HG03103 (cell line): Measurements from ENCODE around the gene JPT2.

Experiments
- ATAC-seq: cut with Tn5 transposase; IDR thresholded peaks from one replicate; pipeline ENCODE4 v1.9.1; 2021; ENCODE audit warnings: low read depth; ENCODE audit not compliant: unreplicated experiment

The JPT2 gene

GRCh38 chr16:1651094-1651973, 26.7 kb upstream of the JPT2 start:
- ATAC-seq: no peak

GRCh38 chr16:1651974-1652312, 26.1 kb upstream of the JPT2 start:
- no peak for ATAC-seq

DNA sequence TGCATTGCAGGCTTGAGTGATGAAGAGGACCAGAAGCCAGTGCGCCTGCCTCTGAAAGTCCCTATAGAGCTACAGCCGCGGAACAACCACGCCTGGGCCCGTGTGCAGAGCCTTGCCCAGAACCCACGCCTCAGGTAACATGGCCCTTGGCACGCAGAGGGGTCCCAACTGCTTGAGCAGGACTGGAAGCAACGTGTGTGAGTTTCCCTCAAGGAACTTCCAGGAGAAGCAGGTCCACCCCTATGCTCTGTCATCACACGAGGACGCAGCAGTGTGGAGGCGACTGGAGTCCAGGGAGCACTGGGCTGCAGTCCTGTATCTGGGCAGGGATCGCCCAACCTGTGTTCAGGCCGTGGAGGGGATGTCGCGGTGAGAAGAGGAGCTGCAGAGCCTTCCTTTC, 25.1 kb upstream of the JPT2 start:
- no peak for ATAC-seq

DNA sequence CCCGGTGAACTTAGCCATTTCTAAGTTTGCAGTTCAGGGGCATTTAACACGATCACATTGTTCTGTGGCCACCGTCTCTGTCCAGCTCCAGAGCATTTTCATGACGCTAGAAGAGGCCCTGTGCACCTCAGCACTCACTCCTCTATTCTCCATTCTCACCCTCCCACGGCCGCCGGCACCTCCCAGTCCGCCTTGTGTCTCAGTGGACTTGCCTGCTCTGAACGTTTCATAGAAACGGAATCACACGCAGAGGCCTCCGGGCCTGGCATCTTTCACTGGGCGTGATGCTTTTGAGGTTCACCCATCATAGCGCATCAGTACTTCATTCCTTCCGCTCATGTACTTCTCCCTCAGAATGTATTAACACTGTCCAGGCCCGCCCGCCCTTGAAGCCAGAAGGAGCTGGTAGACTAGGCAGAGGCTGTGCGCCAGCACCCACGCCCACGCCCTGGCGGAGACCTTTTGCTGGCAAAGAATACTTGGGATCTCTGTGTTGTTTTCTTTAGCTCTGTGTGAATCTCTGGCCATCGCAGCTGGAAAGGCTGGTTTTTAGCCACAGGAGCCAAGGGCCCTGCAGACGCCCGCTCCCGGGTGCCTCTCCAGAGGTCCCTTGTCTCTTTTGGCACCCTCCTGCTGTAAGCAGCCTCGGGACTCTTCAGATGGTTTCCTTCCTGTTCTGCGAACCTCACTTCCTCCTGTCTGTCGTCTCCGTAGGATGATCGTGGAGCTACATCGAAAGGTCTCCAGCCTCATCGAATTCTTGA, 23.4 kb upstream of the JPT2 start:
- no peak for ATAC-seq

GRCh38 chr16:1655269-1655807, 22.7 kb upstream of the JPT2 start:
- ATAC-seq: no peak

DNA sequence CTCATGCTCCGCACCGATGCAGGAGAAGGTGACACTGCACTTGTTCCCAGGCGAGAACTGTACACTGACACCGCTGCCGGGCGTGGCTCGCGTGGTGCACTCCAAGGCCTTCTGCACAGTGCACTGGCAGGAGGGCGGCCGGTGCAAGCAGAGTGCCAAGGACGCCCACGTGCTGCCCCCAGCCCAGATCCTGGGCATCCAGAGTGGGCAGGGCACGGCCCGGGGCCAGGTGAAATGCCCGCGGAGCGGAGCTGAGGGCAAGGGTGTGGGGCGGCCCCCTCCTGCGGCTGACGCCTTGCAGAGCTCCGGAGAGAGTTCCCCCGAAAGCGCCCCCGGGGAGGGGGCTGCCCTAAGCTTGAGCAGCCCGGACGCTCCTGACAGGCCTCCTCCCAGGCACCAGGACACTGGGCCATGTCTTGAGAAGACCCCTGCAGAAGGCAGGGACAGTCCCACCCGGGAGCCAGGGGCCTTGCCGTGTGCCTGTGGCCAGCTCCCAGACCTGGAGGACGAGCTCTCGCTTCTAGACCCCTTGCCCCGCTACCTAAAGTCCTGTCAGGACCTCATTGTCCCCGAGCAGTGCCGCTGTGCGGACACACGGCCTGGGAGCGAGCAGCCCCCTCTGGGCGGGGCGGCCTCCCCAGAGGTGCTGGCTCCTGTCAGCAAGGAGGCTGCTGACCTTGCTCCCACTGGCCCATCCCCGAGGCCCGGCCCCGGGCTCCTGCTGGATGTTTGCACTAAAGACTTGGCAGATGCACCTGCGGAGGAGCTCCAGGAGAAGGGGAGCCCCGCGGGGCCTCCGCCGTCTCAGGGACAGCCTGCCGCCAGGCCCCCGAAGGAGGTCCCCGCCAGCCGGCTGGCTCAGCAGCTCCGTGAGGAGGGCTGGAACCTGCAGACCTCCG, 21.9 kb upstream of the JPT2 start:
- no peak for ATAC-seq

- no peak for ATAC-seq
These were observed 21.1 kb upstream of the JPT2 start for GRCh38 chr16:1656808-1657617.

- no peak for ATAC-seq
These were observed 20.2 kb upstream of the JPT2 start for GRCh38 chr16:1657841-1658240.

DNA sequence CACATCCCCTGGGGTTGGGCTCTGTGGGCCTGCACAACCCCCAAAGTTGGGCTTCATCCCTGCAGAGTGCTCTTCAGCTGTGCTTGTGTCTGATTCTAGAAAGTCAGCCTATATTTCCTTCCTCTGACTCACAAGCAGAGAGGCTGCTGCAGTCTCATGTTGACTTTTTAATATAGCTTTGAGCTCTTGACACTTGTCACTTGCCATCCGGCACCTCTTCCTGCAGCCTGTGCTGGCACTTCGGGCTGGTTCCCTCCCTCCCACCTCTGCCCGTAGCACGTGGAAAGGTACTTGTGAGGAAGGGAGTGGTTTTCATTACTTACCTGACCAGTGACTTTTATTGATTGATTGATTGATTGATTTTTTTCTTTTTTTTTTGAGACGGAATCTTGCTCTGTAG, 19.0 kb upstream of the JPT2 start:
- ATAC-seq: no peak

DNA sequence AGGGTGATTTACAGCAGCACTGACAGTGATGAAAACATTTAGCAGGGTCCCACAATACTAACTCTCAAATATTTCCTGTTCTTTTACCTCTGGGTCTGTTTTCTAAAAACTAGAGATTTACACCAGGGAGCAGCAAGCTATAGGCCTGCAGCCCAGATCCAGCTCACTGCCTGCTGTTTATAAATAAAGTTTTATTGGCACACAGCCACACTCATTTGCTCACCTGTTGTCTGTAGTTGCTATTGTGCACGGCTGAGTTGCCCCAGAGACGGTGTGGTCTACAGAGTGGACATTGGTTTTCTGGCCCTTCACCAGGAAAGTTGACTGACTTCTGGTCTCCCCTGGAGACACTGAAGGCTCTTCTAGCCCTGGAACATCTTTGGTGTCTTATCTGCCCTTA, 16.3 kb upstream of the JPT2 start:
- no peak for ATAC-seq

DNA sequence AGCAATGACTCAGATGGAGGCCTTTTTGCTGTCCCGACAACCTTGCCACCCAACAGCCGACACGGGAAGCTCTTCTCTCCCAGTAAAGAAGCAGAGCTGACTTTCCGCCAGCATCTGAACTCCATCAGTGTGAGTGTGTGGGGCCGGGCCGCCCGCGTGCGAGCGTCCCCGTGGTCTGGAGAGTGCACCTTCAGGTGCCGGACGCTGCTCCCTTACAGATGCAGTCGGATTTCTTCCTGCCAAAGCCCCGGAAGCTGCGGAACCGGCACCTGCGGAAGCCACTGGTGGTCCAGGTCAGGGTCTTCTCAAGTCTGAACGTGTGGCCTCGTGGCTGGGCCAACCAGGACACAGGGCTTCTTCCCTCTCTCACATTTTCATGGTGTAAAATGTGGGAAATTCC, 15.5 kb upstream of the JPT2 start:
- ATAC-seq: no peak

GRCh38 chr16:1665829-1666228, 12.2 kb upstream of the JPT2 start:
- ATAC-seq: no peak

GRCh38 chr16:1666316-1666715, 11.8 kb upstream of the JPT2 start:
- ATAC-seq: no peak

DNA sequence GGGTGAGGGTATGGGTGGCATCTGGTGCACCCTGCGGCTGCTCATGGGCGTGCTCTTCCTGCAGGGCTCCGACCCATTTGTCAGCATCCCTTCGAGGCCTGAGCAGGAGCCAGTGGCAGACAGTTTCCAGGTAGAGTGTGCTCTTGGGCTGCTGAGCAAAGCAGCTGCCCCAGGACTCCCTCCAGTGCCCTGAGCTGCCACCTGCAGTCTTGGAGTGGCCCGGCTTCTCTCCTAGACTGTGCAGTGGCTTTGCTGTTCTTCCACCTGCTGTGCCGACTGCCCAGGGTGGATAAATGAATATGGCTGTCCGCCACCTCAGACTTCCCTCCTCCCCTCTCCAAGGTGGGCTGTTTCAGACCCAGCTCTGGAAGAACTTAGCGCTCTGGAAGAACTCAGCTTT, 10.8 kb upstream of the JPT2 start:
- no peak for ATAC-seq

DNA sequence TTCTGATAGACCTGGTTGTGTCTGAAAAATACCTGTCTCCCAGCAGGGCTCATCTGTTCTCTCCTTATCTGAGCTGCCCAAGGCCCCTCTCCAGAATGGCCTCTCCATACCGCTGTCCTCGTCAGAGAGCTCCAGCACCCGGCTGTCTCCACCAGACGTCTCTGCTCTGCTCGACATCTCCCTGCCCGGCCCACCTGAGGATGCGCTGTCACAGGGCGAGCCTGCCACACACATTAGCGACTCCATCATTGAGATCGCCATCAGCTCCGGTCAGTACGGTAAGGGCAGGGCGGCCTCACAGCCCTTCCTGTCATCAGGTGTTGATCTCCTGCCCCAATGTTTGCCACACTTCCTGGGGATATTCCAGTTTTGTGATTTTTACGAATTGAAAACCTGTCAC, 10.2 kb upstream of the JPT2 start:
- ATAC-seq: no peak

DNA sequence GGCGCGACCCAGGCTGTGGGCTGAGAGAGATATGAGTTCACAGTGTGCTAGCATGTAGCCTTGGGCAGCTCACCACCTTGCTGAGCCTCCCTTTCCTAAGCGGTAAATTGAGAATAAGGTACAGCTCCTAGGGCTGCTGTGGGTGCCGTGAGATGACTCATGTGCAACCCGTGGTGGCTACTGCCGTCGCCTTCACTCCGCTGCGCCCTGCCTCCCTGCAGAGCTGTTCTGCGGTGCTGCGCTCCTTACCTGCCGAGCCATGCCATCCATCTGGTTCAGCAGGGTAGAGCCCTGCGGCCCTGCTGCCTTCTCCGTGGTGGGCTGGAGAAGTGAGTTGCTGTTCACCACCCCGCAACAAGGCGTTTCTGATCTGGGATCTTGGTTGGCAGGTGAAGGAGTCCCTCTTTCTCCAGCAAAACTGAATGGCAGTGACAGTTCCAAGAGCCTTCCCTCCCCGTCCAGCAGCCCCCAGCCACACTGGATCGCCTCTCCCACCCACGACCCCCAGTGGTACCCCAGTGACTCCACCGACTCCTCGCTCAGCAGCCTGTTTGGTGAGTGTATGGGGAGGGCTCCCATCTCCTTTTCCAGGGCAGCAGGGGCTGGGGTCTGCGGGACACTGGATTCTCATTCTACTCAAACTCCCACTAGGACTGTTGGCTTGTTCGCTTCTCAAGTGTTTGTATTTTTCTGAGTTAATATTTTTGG, 9.3 kb upstream of the JPT2 start:
- no peak for ATAC-seq

GRCh38 chr16:1669698-1670097, 8.4 kb upstream of the JPT2 start:
- no peak for ATAC-seq

GRCh38 chr16:1670371-1670770, 7.7 kb upstream of the JPT2 start:
- no peak for ATAC-seq

DNA sequence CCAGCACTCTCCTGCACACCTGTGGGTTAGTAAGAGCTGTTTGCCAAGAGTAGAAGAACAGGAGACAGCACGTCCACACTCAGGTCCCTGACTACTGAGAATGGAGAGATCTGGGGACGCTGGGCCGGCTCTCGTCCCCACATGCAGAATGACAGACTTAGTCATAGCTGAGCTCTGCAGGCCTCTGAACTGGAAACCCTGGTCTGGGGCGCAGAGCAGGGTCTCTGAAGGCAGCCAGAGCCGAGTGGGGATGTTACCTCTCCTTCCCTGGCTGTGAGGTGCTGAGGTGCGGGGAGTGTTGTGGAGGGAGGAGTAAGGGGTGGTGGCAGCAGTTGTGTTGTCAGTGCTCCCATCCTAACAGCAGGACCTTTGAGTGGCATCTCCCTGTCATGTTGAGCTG, 7.2 kb upstream of the JPT2 start:
- no peak for ATAC-seq
